HG02852 (cell line): ENCODE data around the gene OPN5.
A peak's percentile ranks its signal among the peaks of the same experiment; 100 is the strongest.
"Not testable (repeated sequence)": the region's sequence is repeated elsewhere in the genome, so short reads cannot be mapped to it uniquely, and the experiment has no call there.

Source experiments
- ATAC-seq: cut with Tn5 transposase; IDR thresholded peaks from one replicate; pipeline ENCODE4 v1.9.1; 2021; ENCODE audit warnings: mild to moderate bottlenecking, moderate library complexity; ENCODE audit not compliant: unreplicated experiment

Gene OPN5, protein sequence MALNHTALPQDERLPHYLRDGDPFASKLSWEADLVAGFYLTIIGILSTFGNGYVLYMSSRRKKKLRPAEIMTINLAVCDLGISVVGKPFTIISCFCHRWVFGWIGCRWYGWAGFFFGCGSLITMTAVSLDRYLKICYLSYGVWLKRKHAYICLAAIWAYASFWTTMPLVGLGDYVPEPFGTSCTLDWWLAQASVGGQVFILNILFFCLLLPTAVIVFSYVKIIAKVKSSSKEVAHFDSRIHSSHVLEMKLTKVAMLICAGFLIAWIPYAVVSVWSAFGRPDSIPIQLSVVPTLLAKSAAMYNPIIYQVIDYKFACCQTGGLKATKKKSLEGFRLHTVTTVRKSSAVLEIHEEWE

DNA sequence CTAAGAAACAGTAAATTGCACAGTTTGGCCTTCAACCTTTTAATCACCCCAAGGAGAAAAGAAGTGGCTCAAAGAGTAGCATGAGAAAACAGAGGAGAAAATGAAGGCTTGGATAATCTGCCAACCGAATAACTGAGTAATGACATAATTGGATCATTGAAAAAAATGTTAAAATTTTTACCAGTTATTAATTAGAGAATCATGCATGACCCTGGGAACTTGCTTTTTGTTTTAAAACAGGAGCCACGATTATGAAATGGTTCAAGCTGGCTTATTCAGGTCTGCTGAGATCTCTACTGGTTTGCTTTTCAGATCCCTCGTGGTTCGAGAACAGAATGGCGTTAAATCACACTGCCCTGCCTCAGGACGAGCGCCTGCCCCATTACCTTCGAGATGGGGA, at the start of gene OPN5:
TSS of gene OPN5 (plus strand) at position 301 of the 400 bp plus-strand sequence. CDS start at position 336, 35 bp downstream.
- ATAC-seq = no peak

DNA sequence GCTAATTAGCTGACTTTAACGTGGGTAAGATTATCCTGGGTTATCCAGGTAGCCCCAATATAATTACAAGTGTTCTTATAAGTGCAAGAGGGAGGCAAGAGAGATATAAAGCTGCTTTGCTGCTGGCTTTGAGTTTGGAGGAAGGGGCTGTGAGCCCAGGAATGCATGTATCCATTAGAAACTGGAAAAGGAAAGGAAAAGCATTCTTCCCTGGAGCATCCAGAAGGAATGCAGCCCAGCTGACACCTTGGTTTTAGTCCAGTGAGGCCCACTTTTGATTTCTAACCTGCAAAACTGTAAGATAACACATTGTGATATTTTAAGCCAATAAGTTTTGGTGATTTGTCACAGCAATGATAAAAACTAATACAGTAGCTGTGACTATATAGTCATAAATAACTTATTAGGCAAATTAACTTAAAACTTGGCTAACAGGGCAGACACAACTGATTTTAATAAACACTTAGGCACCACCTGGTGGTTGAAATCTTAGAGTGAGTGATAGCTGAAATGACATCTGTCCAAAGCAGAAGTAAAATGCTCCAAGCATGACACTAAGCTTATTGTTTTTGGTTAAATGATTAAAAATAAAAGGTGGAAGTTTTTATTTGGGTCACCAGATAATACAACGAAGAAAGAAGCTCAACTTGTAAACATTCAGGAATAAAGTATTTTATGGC, 47.8 kb upstream of the OPN5 start:
- ATAC-seq = peak; percentile 69

DNA sequence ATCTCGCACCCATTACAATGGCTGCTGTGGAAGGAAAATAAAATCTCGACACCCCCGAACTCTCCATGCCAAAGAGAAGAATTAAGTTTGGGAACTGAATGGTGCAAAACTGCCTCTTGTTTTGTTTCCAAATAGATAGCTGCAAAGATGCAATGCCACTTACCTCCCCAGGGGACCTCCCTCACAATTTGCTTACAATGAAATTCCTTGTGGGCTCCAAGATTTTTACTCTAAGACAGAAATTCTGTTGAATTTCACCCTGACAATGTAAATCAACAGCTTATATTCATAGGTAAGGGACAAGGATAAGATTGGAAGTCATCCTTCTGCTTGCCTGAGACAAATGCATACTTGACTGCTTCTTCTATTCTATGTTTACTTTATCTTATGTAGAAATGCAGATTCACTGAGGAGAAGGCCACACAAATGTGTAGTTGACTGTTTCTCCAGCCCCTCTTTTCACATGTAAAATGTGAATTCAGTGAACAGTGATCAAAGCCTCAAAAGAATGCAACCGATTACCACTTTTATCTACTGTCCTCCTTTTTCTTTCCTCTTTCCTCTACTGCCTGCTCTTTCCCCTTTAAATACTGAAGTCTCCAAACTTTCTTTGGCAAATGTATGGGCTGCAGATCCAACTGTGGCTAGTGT, 46.9 kb upstream of the OPN5 start:
- ATAC-seq = no peak

DNA sequence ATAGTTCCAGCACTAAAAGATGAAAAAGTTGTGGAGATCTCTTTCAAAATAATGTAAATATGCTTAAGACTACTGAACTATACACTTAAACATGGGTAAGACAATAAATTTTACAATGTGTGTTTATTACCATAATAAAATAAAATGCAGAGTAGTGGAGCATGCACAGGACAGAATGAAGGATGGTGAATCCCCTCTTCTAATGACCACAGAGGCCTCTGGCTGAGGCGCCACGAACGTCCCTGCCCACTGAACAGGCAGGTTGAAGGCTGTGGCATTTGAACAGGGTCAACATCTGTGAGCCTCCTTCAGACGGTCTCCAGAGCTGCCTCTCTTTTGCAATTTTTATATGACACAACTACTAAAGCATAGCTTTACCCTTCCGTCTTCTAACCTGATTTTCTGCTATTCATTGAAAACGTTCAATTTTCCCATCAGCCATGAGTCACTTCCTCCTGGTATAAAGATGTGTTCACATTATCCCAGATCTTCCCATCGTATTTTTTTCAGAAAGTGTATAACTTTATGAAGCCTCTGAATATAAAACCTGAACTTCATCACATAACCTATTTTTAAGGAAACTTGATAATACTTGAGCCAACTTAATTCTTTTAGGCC, 45.6 kb upstream of the OPN5 start:
- ATAC-seq = no peak

DNA sequence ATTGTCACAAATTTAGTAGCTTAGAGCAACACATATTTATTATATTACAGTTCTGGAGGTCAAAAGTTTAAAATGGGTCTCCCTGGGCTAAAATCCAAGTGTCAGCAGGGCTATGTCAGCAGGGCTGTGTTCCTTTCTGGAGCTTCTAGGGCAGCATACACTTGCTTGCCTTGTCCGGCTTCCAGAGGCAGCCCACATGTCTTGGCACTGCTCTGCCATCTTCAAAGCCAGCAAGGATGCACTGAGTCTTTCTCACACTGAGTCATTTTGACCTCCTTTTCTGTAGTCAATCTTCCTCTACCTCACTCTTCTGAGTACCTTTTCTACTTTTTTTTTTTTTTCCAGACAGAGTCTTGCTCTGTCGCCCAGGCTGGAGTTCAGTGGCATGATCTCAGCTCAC, 44.4 kb upstream of the OPN5 start:
- ATAC-seq = no peak

DNA sequence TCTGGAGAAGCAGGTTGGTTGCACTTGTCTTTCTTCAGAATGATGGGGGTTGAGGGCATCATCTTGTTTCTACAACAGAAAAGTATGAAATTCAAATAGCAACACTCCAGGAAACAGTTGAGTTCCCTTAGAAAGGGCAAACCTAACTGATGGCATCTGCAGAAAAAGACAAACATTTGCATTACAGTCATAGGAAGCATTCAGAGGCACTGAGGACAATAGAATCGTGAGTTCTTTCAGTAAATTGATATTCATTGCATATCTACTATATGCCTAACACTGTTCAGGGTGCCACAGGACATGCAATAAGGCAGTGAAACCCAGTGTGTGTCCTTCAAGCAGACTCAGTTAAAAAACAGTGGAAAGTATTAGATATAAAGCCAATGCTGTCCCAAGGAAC, 41.1 kb upstream of the OPN5 start:
- ATAC-seq = no peak

DNA sequence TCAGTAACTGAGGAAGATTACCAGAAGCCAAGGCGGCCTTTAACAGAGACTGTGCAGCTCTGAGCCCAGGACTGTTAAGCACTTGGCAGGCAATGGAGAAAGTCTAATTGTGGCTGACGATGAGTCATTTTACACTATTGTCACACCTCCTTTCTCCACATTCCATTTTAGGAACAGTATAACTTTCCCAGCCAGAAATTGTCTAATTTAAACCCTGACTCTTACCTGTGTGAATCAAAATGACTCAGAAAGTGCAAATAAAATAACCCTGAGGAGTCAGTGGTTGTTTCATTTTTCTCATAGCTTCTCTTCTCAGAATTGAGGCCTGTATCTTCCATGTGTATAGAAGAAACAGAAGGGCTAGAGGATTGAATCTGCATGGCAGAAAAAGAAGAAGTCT, 40.0 kb upstream of the OPN5 start:
- peak; percentile 74 for ATAC-seq

DNA sequence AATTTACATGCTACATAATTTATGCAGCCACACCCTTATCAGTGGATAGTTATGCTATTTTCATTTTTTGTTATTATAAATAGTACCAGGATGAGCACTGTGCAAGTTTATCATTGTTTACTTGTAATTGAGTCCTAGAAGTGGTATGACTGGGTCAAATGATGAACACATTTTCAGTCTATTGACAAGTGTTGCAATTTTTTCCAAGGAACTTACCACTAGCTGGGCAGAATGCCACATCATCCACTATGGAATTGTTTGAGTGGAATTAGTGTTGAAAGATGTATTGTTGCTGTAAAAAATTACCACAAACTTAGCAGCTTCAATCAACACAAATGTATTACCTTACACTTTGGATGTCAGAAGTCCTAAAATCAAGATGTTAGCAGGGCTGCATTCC, 38.1 kb upstream of the OPN5 start:
- no peak for ATAC-seq

DNA sequence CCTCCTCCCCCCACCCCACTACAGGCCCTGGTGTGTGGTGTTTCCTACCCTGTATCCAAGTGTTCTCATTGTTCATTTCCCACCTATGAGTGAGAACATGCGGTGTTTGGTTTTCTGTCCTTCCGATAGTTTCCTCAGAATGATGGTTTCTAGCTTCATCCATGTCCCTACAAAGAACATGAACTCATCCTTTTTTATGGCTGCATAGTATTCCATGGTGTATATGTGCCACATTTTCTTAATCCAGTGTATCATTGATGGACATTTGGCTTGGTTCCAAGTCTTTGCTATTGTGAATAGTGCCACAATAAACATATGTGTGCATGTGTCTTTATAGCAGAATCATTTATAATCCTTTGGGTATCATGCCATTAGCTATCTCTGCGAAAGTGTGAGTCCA, 36.6 kb upstream of the OPN5 start:
- ATAC-seq = not testable (repeated sequence)

DNA sequence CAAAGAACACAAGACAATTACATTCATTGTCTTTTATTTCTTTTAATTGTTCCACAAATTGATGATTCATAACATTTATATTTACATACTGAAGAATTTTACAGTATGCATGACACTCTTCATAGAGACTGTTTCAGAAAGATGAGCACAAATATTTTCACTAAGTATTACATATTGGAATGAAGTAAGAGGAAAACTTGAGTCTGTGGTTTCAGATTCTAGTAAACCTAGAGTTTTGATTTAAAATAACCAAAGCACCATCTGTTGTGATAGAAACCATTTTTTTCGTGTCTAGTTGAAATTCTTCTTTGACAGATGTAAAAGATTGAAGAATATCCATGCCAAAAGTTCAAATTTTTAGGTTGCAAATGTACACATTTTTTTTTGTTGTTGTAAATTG, 32.1 kb upstream of the OPN5 start:
- ATAC-seq = no peak

DNA sequence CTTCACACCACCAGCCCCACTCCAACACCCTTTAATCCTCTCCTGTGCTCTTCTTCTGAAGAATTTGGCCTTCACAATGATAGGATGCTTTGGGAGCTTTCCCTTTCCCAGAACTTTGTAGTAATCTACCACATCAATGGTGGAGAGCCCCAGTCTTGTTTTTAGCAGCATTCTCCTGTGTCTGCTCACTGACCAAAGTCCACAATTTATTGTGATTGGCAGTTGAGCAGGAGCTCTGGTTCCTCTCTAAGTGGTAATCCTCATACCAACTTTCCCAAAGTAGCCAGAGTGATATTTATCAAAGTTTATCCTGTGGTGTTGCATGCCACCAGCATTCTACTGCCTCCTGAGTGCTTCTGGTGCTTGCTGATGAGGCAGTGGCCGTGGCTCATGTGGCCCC, 29.0 kb upstream of the OPN5 start:
- no peak for ATAC-seq

DNA sequence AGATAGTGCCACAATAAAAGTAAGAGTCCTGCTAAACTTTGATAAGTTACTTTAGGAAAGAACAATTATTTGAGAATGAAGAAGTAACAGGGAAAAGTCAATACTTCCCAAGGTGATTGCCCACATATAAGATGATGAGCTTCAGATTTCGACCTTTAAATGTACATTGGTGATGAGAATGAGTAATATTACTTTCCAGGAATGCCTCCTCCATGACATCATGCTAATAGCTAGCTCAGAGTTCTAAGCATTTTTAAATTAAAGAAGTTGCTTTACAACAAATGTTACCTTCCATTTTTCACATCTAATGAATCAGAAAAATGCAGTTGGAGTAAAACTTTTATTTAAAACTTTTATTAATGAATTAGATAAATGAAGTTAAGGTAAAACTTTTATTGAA, 22.5 kb upstream of the OPN5 start:
- ATAC-seq = no peak

DNA sequence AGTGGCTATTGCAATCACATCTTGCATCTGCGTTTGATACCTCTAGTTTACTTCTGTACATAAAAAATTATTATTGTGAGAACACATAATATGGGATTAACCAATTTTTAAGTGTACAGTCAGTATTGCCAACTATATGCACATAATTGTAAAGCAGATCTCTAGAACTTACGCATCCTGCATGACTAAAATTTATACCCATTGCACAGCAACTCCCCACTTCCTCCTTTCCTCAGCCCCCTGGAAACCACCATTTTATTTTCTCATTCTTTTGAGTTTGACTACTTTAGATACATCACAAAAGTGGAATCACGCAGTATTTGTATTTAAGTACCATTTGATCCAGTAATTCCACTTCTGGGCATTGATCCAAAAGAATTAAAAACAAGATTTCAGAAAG, 19.3 kb upstream of the OPN5 start:
- ATAC-seq = no peak

DNA sequence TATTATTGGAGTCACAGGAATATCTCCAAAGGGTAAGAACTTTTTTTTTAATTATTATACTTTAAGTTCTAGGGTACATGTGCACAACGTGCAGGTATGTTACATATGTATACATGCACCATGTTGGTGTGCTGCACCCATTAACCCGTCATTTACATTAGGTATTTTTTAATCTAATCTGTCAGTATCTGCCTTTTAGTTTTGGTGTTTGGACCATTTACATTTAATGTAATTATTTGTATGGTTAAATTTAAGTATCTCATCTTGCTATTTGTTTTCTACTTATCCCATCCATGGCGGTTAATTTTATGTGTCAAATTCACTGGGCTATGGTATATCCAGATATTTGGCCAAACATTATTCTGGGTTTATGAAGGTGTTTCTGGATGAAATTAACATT, 15.4 kb upstream of the OPN5 start:
- no peak for ATAC-seq

DNA sequence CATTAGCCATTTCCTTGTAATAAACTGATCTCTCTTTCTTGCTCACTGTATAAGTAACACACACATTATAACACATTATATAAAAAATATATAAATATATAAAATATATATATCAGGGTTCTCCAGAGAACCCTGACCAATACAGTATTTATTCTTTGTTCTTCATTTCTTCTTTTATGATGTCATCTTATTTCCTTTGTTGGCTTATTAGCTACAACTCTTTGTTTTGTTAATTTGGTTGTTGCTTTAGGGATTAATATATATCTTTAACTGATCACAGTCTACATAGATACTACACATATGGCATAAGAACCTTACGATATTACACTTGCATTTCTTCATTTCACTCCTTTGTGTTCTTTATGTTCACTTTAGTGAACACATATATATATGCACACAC, 14.7 kb upstream of the OPN5 start:
- ATAC-seq = no peak

DNA sequence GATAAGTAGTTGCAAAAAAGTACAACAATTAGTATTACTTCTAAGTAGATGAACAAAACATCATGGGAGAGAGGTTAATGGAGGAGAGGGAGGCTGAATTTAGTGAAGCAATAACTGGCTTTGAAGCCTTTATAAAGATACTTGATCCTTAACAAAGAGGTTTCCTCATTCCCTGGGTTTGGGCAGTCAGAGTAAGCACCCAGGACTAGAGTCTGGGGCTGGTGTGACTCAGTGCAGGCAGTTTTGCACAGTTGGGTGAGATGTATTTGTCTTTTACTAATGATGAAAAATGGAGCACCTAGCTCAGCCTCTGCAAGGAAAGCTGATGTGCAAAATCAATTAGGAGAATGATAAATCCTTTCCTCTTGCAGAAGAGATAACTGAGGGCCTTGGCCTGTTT, 11.8 kb upstream of the OPN5 start:
- no peak for ATAC-seq

DNA sequence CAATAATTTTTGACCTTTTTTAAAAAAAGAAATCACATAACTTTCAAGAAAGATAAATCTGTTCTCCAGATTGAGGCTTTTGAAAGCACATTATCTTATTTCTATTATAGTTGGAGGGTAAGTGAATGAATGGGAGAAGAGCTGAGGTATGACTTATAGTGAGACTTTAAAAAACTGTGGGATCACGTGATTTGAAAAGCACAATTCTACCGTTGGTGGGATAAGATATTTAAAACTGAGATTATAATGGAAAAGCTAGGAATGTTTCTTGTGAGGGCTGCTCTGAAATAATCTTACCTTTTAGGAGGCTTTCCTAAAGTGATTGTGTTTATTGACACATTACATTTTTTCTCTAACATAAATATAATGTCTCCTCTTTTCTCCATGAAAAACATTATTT, 9.5 kb upstream of the OPN5 start:
- no peak for ATAC-seq

DNA sequence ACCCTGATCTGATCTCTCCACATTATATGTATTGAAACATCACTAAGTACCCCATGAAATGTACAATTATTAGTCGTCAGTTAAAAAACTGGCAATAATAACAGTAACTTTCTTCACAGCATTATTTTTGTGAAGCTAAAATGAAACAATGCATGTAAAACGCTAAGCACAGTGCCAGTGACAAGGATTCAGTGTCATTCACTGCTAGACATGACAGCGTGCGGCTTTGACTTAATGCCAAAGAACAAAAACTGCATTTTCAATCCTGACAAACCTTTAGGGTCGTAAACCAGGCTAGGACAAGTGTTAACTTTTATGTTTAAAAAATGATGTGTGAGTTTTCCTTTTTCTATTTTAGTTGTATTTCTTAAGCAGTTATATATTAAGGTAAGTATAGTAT, 8.8 kb upstream of the OPN5 start:
- ATAC-seq = no peak

DNA sequence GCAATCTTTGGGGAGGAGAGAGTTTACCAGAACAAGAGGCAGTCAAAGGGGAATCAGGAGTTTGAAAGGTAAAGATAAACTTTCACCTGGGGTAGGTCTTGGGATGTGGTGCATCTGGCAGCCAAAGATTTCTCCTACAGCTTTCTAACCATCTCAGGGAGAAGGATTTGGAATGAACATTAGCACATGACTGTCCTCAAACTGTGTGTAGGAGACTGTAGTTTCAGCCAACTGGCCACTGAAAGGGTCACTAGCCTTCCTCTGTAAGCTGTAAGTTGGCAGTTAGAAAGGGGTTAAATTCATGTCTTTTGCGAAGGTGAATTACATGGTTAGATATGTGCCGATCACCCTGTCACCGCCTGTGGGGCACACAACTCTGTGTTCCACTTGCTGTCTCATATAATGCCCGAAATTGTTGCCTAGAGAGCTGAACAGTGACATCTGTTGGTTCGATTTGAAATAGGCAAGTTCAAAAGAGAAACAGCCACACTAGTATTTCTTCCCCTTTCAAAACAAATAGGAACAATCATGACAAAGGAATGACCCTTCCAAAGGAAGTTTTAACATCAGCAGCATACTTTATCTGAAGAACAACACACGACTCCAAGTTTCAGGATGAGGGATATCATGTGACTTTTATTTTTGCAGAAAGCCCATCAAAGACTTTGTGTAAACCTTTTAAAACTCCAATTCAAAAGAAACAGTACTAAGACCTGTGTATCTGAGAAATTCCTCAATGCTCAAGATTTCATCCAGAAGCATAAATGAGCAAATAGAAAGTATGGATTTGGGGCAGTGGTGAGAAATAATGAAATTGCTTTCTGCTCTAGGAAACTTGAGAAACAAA, 1.1 kb upstream of the OPN5 start:
- ATAC-seq = peak; percentile 92

DNA sequence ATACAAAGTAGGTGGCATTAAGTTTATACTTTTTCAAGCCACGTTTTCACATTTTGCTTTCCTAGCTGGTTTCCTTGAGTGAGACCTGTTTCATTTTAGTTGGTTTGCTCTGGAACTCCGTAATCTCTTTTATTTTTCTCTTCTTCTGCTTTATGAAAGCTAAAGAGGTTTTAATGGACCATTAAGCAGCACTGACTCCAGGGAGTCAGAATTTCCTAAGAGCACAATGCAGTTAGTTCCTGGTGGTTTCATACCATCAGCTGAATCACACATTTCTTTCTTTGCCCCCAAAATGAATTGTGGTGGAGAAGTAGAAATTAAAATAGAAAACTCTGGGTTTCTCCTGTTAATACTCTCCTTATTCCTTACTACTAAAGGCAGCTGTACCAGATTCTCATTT, 3.4 kb downstream of the OPN5 start:
- ATAC-seq = no peak
